ENCODE data around the gene USP53.

- TF ChIP-seq POLR2A (IDR thresholded peaks at IDR 0.05) (no peak), CTCF (IDR thresholded peaks at IDR 0.05) (no peak)
Measured at GRCh38 chr4:119212964-119213606, 572 bp downstream of the USP53 start.
